ENCODE results near the gene IQGAP2.
A peak's percentile ranks its signal among the peaks of the same experiment; 100 is the strongest.

Gene IQGAP2

GRCh38 chr5:76700571-76700970, 297.5 kb downstream of the IQGAP2 start:
- H3K79me2 ChIP-seq (ENCODE audit: control insufficient read depth, insufficient read depth, low read length, unreplicated experiment) = no peaks in the 10 kb centered on the region
- H3K27me3 ChIP-seq (ENCODE audit: insufficient read depth, low read length) = no peaks in the 10 kb centered on the region
- no peak overlapping the region for H3K4me3 ChIP-seq (ENCODE audit: low read depth, low read length)
- H3K4me1 ChIP-seq (ENCODE audit: control insufficient read depth, insufficient read depth, low read length, unreplicated experiment) = peaks cover 43% of the 10 kb centered on the region
- H3K36me3 ChIP-seq (ENCODE audit: insufficient read depth, low read length) = 0 out of 2 replicates have a peak, but pooled peaks cover 3% of the 10 kb centered on the region
- no peak overlapping the region for H2AFZ ChIP-seq (ENCODE audit: low read length, unreplicated experiment)
- H3K27ac ChIP-seq (ENCODE audit: low read depth, low read length) = no peak overlapping the region

GRCh38 chr5:76701298-76701697, 298.2 kb downstream of the IQGAP2 start:
- no peaks in the 10 kb centered on the region for H3K79me2 ChIP-seq (ENCODE audit: control insufficient read depth, insufficient read depth, low read length, unreplicated experiment)
- H3K27ac ChIP-seq (ENCODE audit: low read depth, low read length) = peak overlapping the region; percentile 46
- no peak overlapping the region for H2AFZ ChIP-seq (ENCODE audit: low read length, unreplicated experiment)
- peaks cover 42% of the 10 kb centered on the region for H3K4me1 ChIP-seq (ENCODE audit: control insufficient read depth, insufficient read depth, low read length, unreplicated experiment)
- peak overlapping the region; percentile 1; the same call in 1 of the 2 replicates for H3K4me3 ChIP-seq (ENCODE audit: low read depth, low read length)
- H3K27me3 ChIP-seq (ENCODE audit: insufficient read depth, low read length) = no peaks in the 10 kb centered on the region
- 0 out of 2 replicates have a peak, but pooled peaks cover 3% of the 10 kb centered on the region for H3K36me3 ChIP-seq (ENCODE audit: insufficient read depth, low read length)

GRCh38 chr5:76703707-76704106, 300.6 kb downstream of the IQGAP2 start:
- Histone ChIP-seq H3K27ac (ENCODE audit: low read depth, low read length) (no peak overlapping the region), H3K4me1 (ENCODE audit: control insufficient read depth, insufficient read depth, low read length, unreplicated experiment) (peaks cover 42% of the 10 kb centered on the region), H2AFZ (ENCODE audit: low read length, unreplicated experiment) (no peak overlapping the region), H3K36me3 (ENCODE audit: insufficient read depth, low read length) (no peaks in the 10 kb centered on the region), H3K79me2 (ENCODE audit: control insufficient read depth, insufficient read depth, low read length, unreplicated experiment) (no peaks in the 10 kb centered on the region), H3K4me3 (ENCODE audit: low read depth, low read length) (no peak overlapping the region), H3K27me3 (ENCODE audit: insufficient read depth, low read length) (no peaks in the 10 kb centered on the region)

- Histone ChIP-seq H3K79me2 (ENCODE audit: control insufficient read depth, insufficient read depth, low read length, unreplicated experiment) (no peaks in the 10 kb centered on the region), H3K4me1 (ENCODE audit: control insufficient read depth, insufficient read depth, low read length, unreplicated experiment) (peaks cover 46% of the 10 kb centered on the region), H2AFZ (ENCODE audit: low read length, unreplicated experiment) (no peak overlapping the region), H3K36me3 (ENCODE audit: insufficient read depth, low read length) (no peaks in the 10 kb centered on the region), H3K27ac (ENCODE audit: low read depth, low read length) (no peak overlapping the region), H3K27me3 (ENCODE audit: insufficient read depth, low read length) (no peaks in the 10 kb centered on the region), H3K4me3 (ENCODE audit: low read depth, low read length) (no peak overlapping the region)
These were observed 301.1 kb downstream of the IQGAP2 start for GRCh38 chr5:76704131-76704663.

GRCh38 chr5:76705574-76705973, 302.5 kb downstream of the IQGAP2 start:
- no peaks in the 10 kb centered on the region for H3K36me3 ChIP-seq (ENCODE audit: insufficient read depth, low read length)
- H3K4me3 ChIP-seq (ENCODE audit: low read depth, low read length) = no peak overlapping the region
- no peaks in the 10 kb centered on the region for H3K79me2 ChIP-seq (ENCODE audit: control insufficient read depth, insufficient read depth, low read length, unreplicated experiment)
- peaks cover 60% of the 10 kb centered on the region for H3K4me1 ChIP-seq (ENCODE audit: control insufficient read depth, insufficient read depth, low read length, unreplicated experiment)
- no peaks in the 10 kb centered on the region for H3K27me3 ChIP-seq (ENCODE audit: insufficient read depth, low read length)
- no peak overlapping the region for H2AFZ ChIP-seq (ENCODE audit: low read length, unreplicated experiment)
- H3K27ac ChIP-seq (ENCODE audit: low read depth, low read length) = no peak overlapping the region

GRCh38 chr5:76709762-76710161, 306.7 kb downstream of the IQGAP2 start:
- peak overlapping the region; percentile 27; the same call in 1 of the 2 replicates for H3K27ac ChIP-seq (ENCODE audit: low read depth, low read length)
- no peaks in the 10 kb centered on the region for H3K79me2 ChIP-seq (ENCODE audit: control insufficient read depth, insufficient read depth, low read length, unreplicated experiment)
- H3K4me3 ChIP-seq (ENCODE audit: low read depth, low read length) = no peak overlapping the region
- H3K4me1 ChIP-seq (ENCODE audit: control insufficient read depth, insufficient read depth, low read length, unreplicated experiment) = peaks cover 37% of the 10 kb centered on the region
- H3K36me3 ChIP-seq (ENCODE audit: insufficient read depth, low read length) = no peaks in the 10 kb centered on the region
- no peak overlapping the region for H2AFZ ChIP-seq (ENCODE audit: low read length, unreplicated experiment)
- no peaks in the 10 kb centered on the region for H3K27me3 ChIP-seq (ENCODE audit: insufficient read depth, low read length)

- Histone ChIP-seq H2AFZ (ENCODE audit: low read length, unreplicated experiment) (no peak overlapping the region), H3K27ac (ENCODE audit: low read depth, low read length) (no peak overlapping the region), H3K4me3 (ENCODE audit: low read depth, low read length) (no peak overlapping the region), H3K36me3 (ENCODE audit: insufficient read depth, low read length) (no peaks in the 10 kb centered on the region), H3K79me2 (ENCODE audit: control insufficient read depth, insufficient read depth, low read length, unreplicated experiment) (no peaks in the 10 kb centered on the region), H3K4me1 (ENCODE audit: control insufficient read depth, insufficient read depth, low read length, unreplicated experiment) (peaks cover 28% of the 10 kb centered on the region), H3K27me3 (ENCODE audit: insufficient read depth, low read length) (no peaks in the 10 kb centered on the region)
These were observed 307.9 kb downstream of the IQGAP2 start for GRCh38 chr5:76710991-76711390.

- H2AFZ ChIP-seq (ENCODE audit: low read length, unreplicated experiment) = peak overlapping the region; percentile 64
- H3K4me1 ChIP-seq (ENCODE audit: control insufficient read depth, insufficient read depth, low read length, unreplicated experiment) = peaks cover 31% of the 10 kb centered on the region
- H3K36me3 ChIP-seq (ENCODE audit: insufficient read depth, low read length) = no peaks in the 10 kb centered on the region
- no peaks in the 10 kb centered on the region for H3K27me3 ChIP-seq (ENCODE audit: insufficient read depth, low read length)
- peaks cover 25% of the 10 kb centered on the region for H3K79me2 ChIP-seq (ENCODE audit: control insufficient read depth, insufficient read depth, low read length, unreplicated experiment)
- H3K27ac ChIP-seq (ENCODE audit: low read depth, low read length) = no peak overlapping the region
- peak overlapping the region; percentile 81 for H3K4me3 ChIP-seq (ENCODE audit: low read depth, low read length)
These were observed 311.8 kb downstream of the IQGAP2 start for GRCh38 chr5:76714751-76715485.

GRCh38 chr5:76715486-76715735, 312.3 kb downstream of the IQGAP2 start:
- peaks cover 25% of the 10 kb centered on the region for H3K79me2 ChIP-seq (ENCODE audit: control insufficient read depth, insufficient read depth, low read length, unreplicated experiment)
- H3K27ac ChIP-seq (ENCODE audit: low read depth, low read length) = no peak overlapping the region
- no peaks in the 10 kb centered on the region for H3K36me3 ChIP-seq (ENCODE audit: insufficient read depth, low read length)
- H3K4me1 ChIP-seq (ENCODE audit: control insufficient read depth, insufficient read depth, low read length, unreplicated experiment) = peaks cover 26% of the 10 kb centered on the region
- peak overlapping the region; percentile 64 for H2AFZ ChIP-seq (ENCODE audit: low read length, unreplicated experiment)
- peak overlapping the region; percentile 81 for H3K4me3 ChIP-seq (ENCODE audit: low read depth, low read length)
- no peaks in the 10 kb centered on the region for H3K27me3 ChIP-seq (ENCODE audit: insufficient read depth, low read length)

GRCh38 chr5:76715736-76716455, 312.8 kb downstream of the IQGAP2 start, which contains the start of gene F2R:
Gene F2R, plus strand, starts transcription at chr5:76716126. Its CDS starts 182 bp downstream, at chr5:76716308.
- Histone ChIP-seq H2AFZ (ENCODE audit: low read length, unreplicated experiment) (peak within 1 kb of the TSS; percentile 82), H3K27me3 (ENCODE audit: insufficient read depth, low read length) (no peaks in the 10 kb centered on the region), H3K4me3 (ENCODE audit: low read depth, low read length) (peak within 1 kb of the TSS; percentile 81), H3K27ac (ENCODE audit: low read depth, low read length) (0 out of 2 replicates have a peak within 1 kb of the TSS, but pooled peaks have one; percentile 8), H3K4me1 (ENCODE audit: control insufficient read depth, insufficient read depth, low read length, unreplicated experiment) (peaks cover 21% of the 10 kb centered on the region), H3K36me3 (ENCODE audit: insufficient read depth, low read length) (no peaks in the 10 kb centered on the region), H3K79me2 (ENCODE audit: control insufficient read depth, insufficient read depth, low read length, unreplicated experiment) (peaks cover 25% of the 10 kb centered on the region)

All from ACC112 (cell line).